NCI-H2227 treated with DMSO at 0.1 percent for 48 hours (cell line): Measurements from ENCODE around the gene ELOVL2.
"Not testable (repeated sequence)": the region's sequence is repeated elsewhere in the genome, so short reads cannot be mapped to it uniquely, and the experiment has no call there.

Experiments
- DNase-seq: peaks from one replicate; lab custom pipeline; 2025; lab: John Stamatoyannopoulos, UW

ELOVL2 gene

GRCh38 chr6:11043961-11044711 is at the start of gene ELOVL2:
Gene ELOVL2 (minus strand): TSS chr6:11044305. CDS start chr6:11044230, 75 bp downstream.
- DNase-seq = peak; percentile 52

DNA sequence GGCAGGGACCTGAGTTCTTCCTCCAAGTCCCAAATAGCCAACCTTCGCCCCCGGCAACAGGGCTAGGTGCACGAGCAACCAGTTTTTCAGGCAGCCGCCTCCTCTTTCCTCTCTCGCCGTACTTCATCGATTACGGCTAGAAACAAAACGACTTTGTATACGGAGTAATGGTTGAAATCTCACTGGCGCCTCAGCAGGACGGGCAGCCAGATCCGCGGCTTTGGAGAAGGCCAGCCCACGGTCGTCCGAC is 49.2 kb upstream of the ELOVL2 start:
- no peak for DNase-seq

- DNase-seq = no peak
Observed at GRCh38 chr6:11092668-11093375, 48.7 kb upstream of the ELOVL2 start.

DNA sequence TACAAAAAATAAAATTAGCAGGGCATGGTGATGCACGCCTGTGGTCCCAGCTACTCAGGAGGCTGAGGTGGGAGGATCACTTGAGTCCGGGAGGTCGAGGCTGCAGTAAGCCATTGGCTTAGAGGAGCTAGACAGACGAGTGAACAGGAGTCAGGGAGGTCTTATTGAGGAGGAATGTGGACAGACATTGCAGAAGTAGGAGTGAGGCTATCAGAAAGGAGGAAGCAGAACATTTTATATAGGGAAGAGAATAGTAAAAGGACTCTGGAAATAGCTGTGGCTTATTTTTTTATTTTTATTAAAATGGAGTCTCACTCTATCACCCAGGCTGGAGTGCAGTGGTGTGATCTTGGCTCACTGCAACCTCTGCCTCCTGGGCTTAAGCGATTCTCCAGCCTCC is 47.0 kb upstream of the ELOVL2 start:
- DNase-seq = not testable (repeated sequence)

GRCh38 chr6:11089695-11090094 is 45.6 kb upstream of the ELOVL2 start:
- DNase-seq = no peak

DNA sequence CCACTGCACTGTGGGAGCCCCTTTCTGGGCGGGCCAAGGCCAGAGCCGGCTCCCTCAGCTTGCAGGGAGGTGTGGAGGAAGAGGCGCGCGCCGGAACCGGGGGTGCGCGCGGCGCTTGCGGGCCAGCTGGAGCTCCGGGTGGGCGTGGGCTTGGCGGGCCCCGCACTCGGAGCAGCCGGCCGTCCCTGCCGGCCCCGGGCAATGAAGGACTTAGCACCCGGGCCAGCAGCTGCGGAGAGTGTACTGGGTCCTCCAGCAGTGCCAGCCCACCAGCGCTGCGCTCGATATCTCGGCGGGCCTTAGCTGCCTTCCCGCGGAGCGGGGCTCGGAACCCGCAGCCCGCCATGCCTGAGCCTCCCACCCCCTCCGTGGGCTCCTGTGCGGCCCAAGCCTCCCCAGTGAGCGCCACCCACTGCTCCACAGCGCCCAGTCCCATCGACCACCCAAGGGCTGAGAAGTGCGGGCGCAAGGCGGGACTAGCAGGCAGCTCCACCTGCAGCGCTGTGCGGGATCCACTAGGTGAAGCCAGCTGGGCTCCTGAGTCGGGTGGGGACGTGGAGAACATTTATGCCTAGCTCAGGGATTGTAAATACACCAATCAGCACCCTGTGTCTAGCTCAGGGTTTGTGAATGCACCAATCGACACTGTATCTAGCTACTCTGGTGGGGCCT is 43.2 kb upstream of the ELOVL2 start:
- not testable (repeated sequence) for DNase-seq

GRCh38 chr6:11085758-11086435 is 41.8 kb upstream of the ELOVL2 start:
- DNase-seq = no peak

- DNase-seq = no peak
Observed at GRCh38 chr6:11083956-11084355, 39.9 kb upstream of the ELOVL2 start.

GRCh38 chr6:11083491-11083890 is 39.4 kb upstream of the ELOVL2 start:
- DNase-seq = no peak

DNA sequence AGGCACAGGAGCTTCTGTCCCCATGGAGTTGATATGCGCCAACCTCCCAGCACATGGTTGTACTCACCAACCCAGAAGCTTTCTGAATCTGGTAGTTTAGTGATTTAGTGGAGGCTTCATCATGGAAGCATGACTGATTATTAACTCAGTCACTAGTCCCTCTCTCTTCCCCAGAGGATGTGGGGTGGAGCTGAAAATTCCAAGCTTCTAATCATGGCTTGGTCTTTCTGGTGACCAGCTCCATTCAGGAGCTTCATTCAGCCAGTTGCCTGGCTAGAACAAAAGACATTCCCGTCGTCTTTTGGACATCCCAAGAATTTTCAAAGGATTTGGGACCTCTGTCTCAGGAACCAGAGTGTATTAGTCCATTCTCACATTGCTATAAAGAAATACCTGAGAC is 36.2 kb upstream of the ELOVL2 start:
- no peak for DNase-seq

- no peak for DNase-seq
Observed at GRCh38 chr6:11078266-11078665, 34.2 kb upstream of the ELOVL2 start.

DNA sequence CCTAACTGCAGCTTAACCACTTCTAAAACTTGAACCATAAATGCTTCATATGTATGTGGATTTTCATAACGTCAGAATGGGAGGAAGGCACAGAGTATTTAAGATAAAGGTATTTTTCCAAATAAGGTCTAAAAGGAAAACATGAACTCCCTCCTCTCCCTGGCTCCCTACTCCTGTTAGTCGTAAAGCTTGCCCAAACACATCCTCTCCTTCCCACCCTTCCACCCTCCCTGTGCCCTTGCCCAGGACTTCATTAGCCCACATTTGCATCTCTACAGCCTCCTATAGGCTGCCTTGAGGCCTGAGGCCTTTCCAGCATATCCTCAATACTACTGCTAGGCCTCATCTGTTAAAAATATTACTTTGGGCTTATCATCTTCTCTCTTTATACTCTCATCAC is 32.4 kb upstream of the ELOVL2 start:
- DNase-seq = no peak

- DNase-seq = no peak
Observed at GRCh38 chr6:11072101-11072500, 28.0 kb upstream of the ELOVL2 start.

DNA sequence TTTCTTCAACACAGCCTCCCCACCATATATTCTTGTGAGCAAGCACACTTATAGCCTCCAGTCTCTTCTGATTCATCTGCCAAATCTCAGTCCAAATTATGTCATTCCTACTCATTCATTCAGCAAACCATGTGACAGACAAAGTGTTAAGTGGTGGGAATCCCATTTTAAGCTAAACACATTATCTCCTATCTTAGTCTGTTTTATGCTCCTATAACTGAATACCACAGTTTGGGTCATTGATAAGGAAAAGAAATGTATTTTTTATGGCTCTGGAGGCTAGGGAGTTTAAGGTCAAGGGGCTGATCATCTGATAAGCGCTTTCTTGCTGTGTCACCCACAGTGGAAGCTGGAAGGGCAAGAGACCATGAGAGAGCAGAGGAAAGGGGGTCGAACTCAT is 25.7 kb upstream of the ELOVL2 start:
- no peak for DNase-seq

DNA sequence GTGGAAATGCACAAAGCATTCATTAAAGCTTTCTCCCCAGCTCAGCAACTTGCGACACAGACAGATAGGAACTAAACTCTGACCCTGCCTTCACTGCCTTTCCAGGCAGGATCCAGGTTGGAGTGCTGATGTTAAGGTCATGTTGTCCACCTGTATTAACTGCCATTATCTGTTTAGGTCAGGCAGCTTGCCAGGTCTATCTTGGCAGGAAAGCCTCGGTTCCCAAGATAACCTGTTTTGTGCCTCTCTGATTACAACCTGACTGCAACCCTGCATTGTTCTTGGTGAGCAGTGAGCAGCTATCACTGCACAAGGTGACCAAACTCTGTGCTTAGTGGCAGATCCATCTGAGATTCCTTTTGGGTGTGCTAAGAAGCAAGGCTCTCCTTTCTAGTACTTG is 23.2 kb upstream of the ELOVL2 start:
- DNase-seq = no peak

GRCh38 chr6:11066505-11067347 is 22.6 kb upstream of the ELOVL2 start:
- DNase-seq = no peak

DNA sequence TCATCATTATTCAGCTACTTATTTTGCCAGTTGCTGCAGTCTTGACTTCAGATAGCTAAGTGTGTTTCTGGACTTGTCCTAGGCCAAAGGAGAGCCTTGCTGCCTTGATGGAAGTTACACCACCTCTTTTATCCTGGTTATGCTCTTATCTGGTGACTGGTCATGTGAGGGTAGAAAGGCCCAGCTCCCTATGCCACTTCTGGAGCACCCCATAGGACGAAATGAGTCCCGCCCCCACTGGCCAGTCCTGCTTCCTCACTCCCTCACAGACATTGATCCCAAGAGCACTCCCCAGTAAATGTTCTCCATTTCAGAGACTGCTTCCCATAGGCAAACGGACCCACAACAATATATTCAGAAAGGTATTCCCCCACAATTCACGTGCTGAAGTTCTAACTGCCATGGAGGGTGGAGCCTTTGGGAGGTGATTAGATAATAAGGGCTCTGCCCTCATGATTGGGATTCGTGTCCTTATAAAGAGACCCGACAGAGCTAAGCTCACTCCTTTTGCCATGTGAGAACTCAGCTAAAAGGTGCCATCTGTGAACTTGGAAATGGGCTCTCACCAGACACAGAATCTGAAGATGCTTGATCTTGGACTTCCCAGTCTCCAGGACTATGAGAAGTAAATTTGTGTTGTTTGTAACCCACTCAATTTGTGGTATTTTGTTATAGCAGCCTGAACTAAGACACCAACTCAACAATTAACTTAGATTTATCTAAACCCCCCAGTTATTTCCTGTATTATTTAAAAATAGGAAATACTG is 21.5 kb upstream of the ELOVL2 start:
- DNase-seq = no peak

GRCh38 chr6:11064836-11065235 is 20.7 kb upstream of the ELOVL2 start:
- no peak for DNase-seq

DNA sequence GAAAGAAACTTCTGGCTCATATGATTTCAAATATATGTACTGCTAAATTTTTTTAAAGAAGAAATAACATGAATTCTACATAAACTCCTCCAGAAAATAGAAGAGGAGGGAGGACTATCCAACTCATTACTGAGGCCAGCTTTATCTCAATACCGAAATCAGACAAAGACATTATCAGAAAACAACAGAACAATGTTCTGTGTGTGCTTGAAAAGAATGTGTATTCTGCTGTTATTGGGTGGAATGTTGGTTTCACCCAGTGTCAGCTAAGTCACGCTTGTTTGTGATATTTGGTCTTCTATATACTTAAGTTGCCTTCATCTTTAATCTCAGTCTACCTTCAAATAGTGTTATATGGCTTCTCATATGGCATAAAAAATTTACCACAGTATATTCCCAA is 18.6 kb upstream of the ELOVL2 start:
- DNase-seq = no peak

- no peak for DNase-seq
Observed at GRCh38 chr6:11062083-11062482, 18.0 kb upstream of the ELOVL2 start.

DNA sequence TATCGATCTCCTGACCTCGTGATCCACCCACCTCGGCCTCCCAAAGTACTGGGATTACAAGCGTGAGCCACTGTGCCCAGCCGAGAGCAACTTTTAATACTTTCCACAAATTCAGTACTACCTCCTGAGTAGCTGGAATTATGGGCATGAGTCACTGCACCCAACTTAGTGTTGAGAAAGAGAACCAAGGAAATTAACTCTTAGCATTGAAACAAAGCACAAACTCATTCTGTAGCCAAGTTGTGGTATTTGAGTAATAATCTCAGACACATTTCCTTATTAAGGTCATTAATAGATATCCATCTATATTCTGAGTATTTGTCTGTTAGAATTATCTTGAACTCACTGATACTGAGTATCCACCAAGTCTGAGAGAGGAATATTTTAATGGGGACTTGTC is 14.3 kb upstream of the ELOVL2 start:
- DNase-seq = no peak
